ENCODE measurements around the gene ANKS1B.

The ANKS1B gene

GRCh38 chr12:99552022-99552421, 432.7 kb downstream of the ANKS1B start:
- no peak for DNase-seq

- no peak for DNase-seq
Measured at GRCh38 chr12:99549651-99550050, 435.1 kb downstream of the ANKS1B start.

- no peak for DNase-seq
Measured at GRCh38 chr12:99549196-99549595, 435.5 kb downstream of the ANKS1B start.

- no peak for DNase-seq
Measured at GRCh38 chr12:99544457-99544856, 440.3 kb downstream of the ANKS1B start.

GRCh38 chr12:99529966-99530365, 454.8 kb downstream of the ANKS1B start:
- DNase-seq = no peak

GRCh38 chr12:99528478-99528877, 456.3 kb downstream of the ANKS1B start:
- DNase-seq = no peak

- DNase-seq = no peak
Measured at GRCh38 chr12:99523853-99524252, 460.9 kb downstream of the ANKS1B start.

GRCh38 chr12:99522456-99522855, 462.3 kb downstream of the ANKS1B start:
- no peak for DNase-seq

- DNase-seq = no peak
Measured at GRCh38 chr12:99521664-99522063, 463.1 kb downstream of the ANKS1B start.

GRCh38 chr12:99513066-99513465, 471.7 kb downstream of the ANKS1B start:
- DNase-seq = no peak

- no peak for DNase-seq
Measured at GRCh38 chr12:99505805-99506204, 478.9 kb downstream of the ANKS1B start.

- no peak for DNase-seq
Measured at GRCh38 chr12:99498756-99499155, 486.0 kb downstream of the ANKS1B start.

GRCh38 chr12:99495799-99496198, 488.9 kb downstream of the ANKS1B start:
- no peak for DNase-seq

GRCh38 chr12:99493197-99493596, 491.5 kb downstream of the ANKS1B start:
- DNase-seq = no peak

GRCh38 chr12:99486277-99486676, 498.5 kb downstream of the ANKS1B start:
- no peak for DNase-seq

- DNase-seq = no peak
Measured at GRCh38 chr12:99479149-99479548, 505.6 kb downstream of the ANKS1B start.

GRCh38 chr12:99476956-99477355, 507.8 kb downstream of the ANKS1B start:
- no peak for DNase-seq

GRCh38 chr12:99455350-99456035, 529.2 kb downstream of the ANKS1B start:
- DNase-seq = no peak

- no peak for DNase-seq
Measured at GRCh38 chr12:99454539-99455172, 530.1 kb downstream of the ANKS1B start.

GRCh38 chr12:99453836-99454538, 530.7 kb downstream of the ANKS1B start:
- DNase-seq = no peak

GRCh38 chr12:99450036-99450630, 534.6 kb downstream of the ANKS1B start:
- no peak for DNase-seq

- DNase-seq = peak in 1 of 5 donors; percentile 42
Measured at GRCh38 chr12:99444859-99445316, 539.8 kb downstream of the ANKS1B start.

- no peak for DNase-seq
Measured at GRCh38 chr12:99442758-99443157, 542.0 kb downstream of the ANKS1B start.
